Upper lobe of right lung (tissue), 1 donor: ENCODE results near the gene TPR. TPM values are rescaled to one million over a fixed set of nuclear protein-coding genes. Genes with fewer than 3 reads are reported as not detected.

ENCODE experiments used
- ATAC-seq: fragments of 200-7000 bp; cut with Tn5 transposase; one replicate; pipeline ENCODE4 v1.9.1; 2020; ENCODE audit warnings: mild to moderate bottlenecking, moderate library complexity
- DNase-seq: peaks from one replicate; pipeline ENCODE4 v3.0.0-alpha.2; 2020
- H3K27ac ChIP-seq: fragments of 200-600 bp; one replicate; pipeline ENCODE4 v1.8.0; 2022
- H3K27me3 ChIP-seq: fragments of 200-600 bp; one replicate; pipeline ENCODE4 v1.8.0; 2022; ENCODE audit warnings: mild to moderate bottlenecking
- H3K36me3 ChIP-seq: fragments of 200-600 bp; one replicate; pipeline ENCODE4 v1.8.0; 2022
- H3K4me1 ChIP-seq: fragments of 200-600 bp; one replicate; pipeline ENCODE4 v1.8.0; 2022
- H3K4me3 ChIP-seq: fragments of 200-600 bp; one replicate; pipeline ENCODE4 v1.8.0; 2022; ENCODE audit warnings: mild to moderate bottlenecking
- H3K9me3 ChIP-seq: fragments of 200-600 bp; one replicate; pipeline ENCODE4 v1.8.0; 2022
- intact Hi-C: fragments of 100-400 bp; cut with DNase I; formaldehyde crosslinking; loops from one replicate; pipeline ENCODE4 v1.11.0; 2022
- total RNA-seq: library from RNA; stranded (reverse); fragmentation: NEBNext Ultra II Directional; extraction: Animal tissue kit (Norgen Biotek cat#: 25700); gene quantifications from one replicate; pipeline ENCODE4 v1.2.1, GENCODE V29; 2021
- TF ChIP-seq, protein P1 (sequence below): fragments of 200-600 bp; IDR thresholded peaks from one replicate; pipeline ENCODE4 v1.8.0; 2022; ENCODE audit warnings: antibody characterized with exemption
- donor health status: DM: no; HTN: yes; CAD: no; lungs with severe emphysema.

TPR gene
- total RNA-seq, 1 donor from 2014 or later = 83.4 TPM

DNA sequence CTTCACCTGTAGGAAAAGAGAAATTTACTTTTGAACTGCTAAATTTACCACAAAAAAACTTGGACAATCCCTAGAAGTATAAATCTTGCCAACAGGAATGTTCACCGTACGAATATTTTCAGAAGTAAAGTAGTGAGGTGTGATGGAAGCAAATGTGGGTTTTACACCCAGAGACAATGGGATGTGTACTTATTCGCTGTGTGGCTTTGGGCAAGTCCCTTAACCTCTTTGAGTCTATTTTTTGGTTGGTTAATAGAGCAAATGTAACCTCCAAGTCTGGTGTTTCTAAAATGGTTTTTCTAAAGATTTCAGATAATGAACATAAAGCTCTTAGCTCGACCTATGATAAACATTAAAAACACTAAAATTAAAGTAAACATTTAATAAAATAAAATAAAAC is 51.2 kb downstream of the TPR start:
- Histone ChIP-seq H3K27me3 (no peaks in the 10 kb centered on the region), H3K27ac (no peak overlapping the region), H3K36me3 (peaks cover 94% of the 10 kb centered on the region), H3K9me3 (no peaks in the 10 kb centered on the region), H3K4me1 (no peaks in the 10 kb centered on the region), H3K4me3 (no peak overlapping the region)
- intact Hi-C loops = no loop called here
- ATAC-seq = no peak
- TF ChIP-seq, protein P1, sequence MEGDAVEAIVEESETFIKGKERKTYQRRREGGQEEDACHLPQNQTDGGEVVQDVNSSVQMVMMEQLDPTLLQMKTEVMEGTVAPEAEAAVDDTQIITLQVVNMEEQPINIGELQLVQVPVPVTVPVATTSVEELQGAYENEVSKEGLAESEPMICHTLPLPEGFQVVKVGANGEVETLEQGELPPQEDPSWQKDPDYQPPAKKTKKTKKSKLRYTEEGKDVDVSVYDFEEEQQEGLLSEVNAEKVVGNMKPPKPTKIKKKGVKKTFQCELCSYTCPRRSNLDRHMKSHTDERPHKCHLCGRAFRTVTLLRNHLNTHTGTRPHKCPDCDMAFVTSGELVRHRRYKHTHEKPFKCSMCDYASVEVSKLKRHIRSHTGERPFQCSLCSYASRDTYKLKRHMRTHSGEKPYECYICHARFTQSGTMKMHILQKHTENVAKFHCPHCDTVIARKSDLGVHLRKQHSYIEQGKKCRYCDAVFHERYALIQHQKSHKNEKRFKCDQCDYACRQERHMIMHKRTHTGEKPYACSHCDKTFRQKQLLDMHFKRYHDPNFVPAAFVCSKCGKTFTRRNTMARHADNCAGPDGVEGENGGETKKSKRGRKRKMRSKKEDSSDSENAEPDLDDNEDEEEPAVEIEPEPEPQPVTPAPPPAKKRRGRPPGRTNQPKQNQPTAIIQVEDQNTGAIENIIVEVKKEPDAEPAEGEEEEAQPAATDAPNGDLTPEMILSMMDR = no peak
- DNase-seq = no peak

DNA sequence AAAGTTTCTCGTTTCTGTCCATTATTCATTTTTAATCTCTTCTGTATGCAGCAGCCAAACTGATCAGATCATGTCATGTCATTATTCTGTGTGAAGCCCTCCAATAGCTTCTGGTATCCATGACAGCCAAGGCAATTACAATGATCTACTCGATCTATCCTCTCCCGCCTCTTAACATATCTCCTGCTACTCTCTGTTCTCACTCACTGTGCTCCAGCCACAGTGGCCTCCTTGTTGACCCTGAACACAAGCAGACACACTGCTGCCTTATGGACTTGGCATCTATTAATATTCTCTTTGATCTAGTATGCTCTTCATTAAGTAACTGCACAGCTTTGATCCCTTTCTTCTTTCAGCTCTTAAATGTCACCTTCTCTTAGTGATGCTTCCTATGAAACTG is 59.5 kb downstream of the TPR start:
- Histone ChIP-seq H3K36me3 (peaks cover 94% of the 10 kb centered on the region), H3K9me3 (no peaks in the 10 kb centered on the region), H3K27me3 (no peaks in the 10 kb centered on the region), H3K4me1 (no peaks in the 10 kb centered on the region), H3K4me3 (no peak overlapping the region), H3K27ac (no peak overlapping the region)
- ATAC-seq (no peak), DNase-seq (no peak)
- TF ChIP-seq, protein P1 = no peak
- intact Hi-C loops = no loop called here

DNA sequence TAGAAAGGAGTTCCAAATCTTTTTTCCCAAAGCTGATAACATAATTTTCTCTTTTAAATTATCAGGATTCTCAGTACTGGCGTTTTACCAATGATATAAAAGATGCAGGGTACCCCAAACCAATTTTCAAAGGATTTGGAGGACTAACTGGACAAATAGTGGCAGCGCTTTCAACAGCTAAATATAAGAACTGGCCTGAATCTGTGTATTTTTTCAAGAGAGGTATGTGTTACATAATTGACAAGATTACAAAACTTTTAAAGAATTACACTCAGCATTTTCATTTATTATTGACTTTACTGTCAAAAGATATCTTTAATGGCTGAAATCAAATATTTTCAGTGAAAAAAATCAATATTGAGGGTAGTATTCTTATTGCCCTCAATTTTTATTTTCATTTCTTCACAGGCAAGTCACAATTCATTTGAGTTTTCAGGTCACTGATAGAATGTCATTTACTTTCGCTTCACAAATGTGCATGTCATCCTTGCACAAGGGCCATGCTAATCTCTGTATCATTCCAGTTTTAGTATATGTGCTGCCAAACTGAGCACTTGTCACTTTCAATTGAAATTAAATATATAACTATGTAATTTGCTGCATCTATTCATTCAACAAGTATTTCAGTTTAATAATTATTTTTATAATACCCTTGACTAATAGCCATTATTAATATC is 63.5 kb downstream of the TPR start:
- DNase-seq (no peak), ATAC-seq (no peak)
- Histone ChIP-seq H3K9me3 (no peaks in the 10 kb centered on the region), H3K27me3 (no peaks in the 10 kb centered on the region), H3K27ac (no peak overlapping the region), H3K4me1 (no peaks in the 10 kb centered on the region), H3K4me3 (no peak overlapping the region), H3K36me3 (peaks cover 54% of the 10 kb centered on the region)
- TF ChIP-seq, protein P1 = no peak
- intact Hi-C loops = no loop called here

DNA sequence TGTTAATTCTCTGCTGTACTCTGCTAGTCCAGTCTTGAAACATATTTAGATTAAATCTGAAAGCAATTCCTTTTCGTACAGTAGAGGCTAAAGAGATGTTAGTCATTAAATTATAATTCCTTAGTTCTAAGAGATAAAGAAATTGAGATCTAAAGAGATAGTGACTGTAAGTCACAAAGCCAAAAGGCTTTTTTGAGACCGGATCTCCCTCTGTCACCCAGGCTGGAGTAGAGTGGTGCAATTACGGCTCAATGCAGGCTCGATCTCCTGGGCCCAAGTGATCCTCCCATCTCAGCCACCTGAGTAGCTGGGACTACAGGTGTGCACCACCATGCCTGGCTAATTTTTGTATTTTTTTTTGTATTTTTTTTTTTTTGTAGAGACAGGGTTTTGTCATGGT is 64.7 kb downstream of the TPR start:
- H3K9me3 ChIP-seq = no peaks in the 10 kb centered on the region
- no peaks in the 10 kb centered on the region for H3K27me3 ChIP-seq
- H3K4me1 ChIP-seq = no peaks in the 10 kb centered on the region
- DNase-seq (no peak), ATAC-seq (no peak)
- no peak overlapping the region for H3K27ac ChIP-seq
- H3K36me3 ChIP-seq = peaks cover 42% of the 10 kb centered on the region
- intact Hi-C loops = no loop called here
- H3K4me3 ChIP-seq = no peak overlapping the region
- TF ChIP-seq, protein P1 = no peak

DNA sequence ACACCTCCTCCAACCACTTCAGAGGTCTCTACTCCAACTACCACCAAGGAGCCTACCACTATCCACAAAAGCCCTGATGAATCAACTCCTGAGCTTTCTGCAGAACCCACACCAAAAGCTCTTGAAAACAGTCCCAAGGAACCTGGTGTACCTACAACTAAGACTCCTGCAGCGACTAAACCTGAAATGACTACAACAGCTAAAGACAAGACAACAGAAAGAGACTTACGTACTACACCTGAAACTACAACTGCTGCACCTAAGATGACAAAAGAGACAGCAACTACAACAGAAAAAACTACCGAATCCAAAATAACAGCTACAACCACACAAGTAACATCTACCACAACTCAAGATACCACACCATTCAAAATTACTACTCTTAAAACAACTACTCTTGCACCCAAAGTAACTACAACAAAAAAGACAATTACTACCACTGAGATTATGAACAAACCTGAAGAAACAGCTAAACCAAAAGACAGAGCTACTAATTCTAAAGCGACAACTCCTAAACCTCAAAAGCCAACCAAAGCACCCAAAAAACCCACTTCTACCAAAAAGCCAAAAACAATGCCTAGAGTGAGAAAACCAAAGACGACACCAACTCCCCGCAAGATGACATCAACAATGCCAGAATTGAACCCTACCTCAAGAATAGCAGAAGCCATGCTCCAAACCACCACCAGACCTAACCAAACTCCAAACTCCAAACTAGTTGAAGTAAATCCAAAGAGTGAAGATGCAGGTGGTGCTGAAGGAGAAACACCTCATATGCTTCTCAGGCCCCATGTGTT is 66.6 kb downstream of the TPR start:
- H3K4me3 ChIP-seq = no peak overlapping the region
- H3K27ac ChIP-seq = no peak overlapping the region
- ATAC-seq (no peak), DNase-seq (no peak)
- no peaks in the 10 kb centered on the region for H3K9me3 ChIP-seq
- TF ChIP-seq, protein P1 = no peak
- no peaks in the 10 kb centered on the region for H3K27me3 ChIP-seq
- peaks cover 25% of the 10 kb centered on the region for H3K36me3 ChIP-seq
- intact Hi-C loops = no loop called here
- no peaks in the 10 kb centered on the region for H3K4me1 ChIP-seq
